ENCODE data around the gene MARVELD1. TPM values are rescaled to one million over a fixed set of nuclear protein-coding genes. Genes with fewer than 3 reads are reported as not detected.

Gene MARVELD1
- total RNA-seq, 1 donor from 2014 or later, result 21.2 TPM

DNA sequence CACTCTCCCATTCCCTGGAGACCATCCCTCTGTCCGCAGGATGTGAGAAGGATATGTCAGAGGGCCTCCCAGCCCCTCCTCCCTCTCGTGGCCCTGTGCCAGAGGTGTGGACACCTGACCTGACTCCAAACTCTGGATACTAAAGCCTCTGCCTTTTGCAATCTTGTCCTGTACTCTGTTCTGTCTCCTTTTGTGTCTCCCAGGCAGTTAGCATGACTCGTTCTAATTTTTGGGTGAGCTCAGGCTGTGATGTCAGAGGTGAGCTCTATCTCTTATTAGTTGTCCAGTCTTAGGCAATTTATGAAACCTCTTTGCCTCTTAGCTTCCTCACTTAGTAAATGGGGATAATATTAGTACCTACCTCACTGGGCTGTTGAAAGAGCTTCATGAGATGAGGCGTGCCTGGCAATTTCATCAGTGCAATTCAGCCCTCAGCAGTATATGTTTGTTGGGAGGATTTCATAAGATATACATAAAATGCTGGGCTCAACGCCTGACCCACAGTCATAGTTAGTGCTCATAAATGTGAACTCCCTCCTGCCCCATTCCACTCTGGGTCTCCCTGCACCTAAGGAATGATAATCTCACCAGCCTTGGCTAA is 10.9 kb downstream of the MARVELD1 start:
- TF ChIP-seq, protein P1, sequence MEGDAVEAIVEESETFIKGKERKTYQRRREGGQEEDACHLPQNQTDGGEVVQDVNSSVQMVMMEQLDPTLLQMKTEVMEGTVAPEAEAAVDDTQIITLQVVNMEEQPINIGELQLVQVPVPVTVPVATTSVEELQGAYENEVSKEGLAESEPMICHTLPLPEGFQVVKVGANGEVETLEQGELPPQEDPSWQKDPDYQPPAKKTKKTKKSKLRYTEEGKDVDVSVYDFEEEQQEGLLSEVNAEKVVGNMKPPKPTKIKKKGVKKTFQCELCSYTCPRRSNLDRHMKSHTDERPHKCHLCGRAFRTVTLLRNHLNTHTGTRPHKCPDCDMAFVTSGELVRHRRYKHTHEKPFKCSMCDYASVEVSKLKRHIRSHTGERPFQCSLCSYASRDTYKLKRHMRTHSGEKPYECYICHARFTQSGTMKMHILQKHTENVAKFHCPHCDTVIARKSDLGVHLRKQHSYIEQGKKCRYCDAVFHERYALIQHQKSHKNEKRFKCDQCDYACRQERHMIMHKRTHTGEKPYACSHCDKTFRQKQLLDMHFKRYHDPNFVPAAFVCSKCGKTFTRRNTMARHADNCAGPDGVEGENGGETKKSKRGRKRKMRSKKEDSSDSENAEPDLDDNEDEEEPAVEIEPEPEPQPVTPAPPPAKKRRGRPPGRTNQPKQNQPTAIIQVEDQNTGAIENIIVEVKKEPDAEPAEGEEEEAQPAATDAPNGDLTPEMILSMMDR (conservative IDR thresholded peaks at IDR 0.05; ENCODE audit: low read depth, low read length), result no peak
- DNase-seq (ENCODE audit: low read depth), result no peak

DNA sequence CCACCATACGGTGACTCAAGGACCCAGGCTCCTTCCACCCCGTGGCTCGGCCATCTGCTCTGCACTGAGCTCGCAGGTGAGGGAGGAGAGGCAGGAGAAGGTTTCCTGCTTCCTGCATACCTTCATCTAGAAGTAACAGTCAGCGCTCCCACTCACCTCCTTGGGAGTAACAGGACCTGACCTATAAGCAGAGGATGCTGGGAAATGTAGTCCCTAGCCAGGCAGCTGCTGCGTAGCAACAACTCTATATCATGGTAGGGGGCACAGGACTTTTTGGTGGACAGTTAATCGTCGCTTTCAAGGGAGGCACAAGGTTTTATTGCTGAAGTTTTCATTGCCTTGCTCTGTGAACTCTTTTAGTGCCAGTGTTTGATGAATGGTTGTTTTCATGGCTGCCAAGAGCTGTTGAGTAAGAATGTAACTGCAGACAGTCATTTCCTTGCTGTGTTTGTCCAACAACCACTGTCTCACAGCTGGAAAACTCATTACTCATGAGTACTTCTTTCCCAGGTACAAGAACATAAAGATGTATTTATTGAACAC is 13.2 kb downstream of the MARVELD1 start:
- DNase-seq (ENCODE audit: low read depth), result peak; percentile 30
- H3K4me3 ChIP-seq (ENCODE audit: low read depth, low read length), result peak overlapping the region; percentile 48
- TF ChIP-seq, protein P1 (conservative IDR thresholded peaks at IDR 0.05; ENCODE audit: low read depth, low read length), result no peak

More for the DNA sequence above, 10.9 kb downstream of the MARVELD1 start:
- H3K4me3 ChIP-seq (ENCODE audit: low read depth, low read length), result no peak overlapping the region

DNA sequence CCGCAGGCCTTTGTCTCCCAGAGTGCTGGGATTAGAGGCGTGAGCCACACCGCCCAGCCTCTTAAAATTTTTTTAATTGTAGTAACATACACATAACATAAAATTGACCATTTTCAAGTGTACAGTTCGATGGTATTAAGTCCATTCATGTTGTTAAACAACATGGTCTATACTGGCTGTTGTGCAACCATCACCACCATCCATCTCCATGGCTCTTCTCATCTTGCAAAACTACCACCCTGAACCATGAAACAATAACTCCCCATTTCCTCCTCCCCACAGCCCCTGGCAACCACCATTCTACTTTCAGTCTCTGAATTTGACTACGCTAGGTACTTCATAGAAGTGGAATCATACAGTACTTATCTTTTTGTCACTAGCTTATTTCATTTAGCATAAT is 15.5 kb downstream of the MARVELD1 start:
- TF ChIP-seq, protein P1 (conservative IDR thresholded peaks at IDR 0.05; ENCODE audit: low read depth, low read length), result no peak
- H3K4me3 ChIP-seq (ENCODE audit: low read depth, low read length), result no peak overlapping the region
- no peak for DNase-seq (ENCODE audit: low read depth)

DNA sequence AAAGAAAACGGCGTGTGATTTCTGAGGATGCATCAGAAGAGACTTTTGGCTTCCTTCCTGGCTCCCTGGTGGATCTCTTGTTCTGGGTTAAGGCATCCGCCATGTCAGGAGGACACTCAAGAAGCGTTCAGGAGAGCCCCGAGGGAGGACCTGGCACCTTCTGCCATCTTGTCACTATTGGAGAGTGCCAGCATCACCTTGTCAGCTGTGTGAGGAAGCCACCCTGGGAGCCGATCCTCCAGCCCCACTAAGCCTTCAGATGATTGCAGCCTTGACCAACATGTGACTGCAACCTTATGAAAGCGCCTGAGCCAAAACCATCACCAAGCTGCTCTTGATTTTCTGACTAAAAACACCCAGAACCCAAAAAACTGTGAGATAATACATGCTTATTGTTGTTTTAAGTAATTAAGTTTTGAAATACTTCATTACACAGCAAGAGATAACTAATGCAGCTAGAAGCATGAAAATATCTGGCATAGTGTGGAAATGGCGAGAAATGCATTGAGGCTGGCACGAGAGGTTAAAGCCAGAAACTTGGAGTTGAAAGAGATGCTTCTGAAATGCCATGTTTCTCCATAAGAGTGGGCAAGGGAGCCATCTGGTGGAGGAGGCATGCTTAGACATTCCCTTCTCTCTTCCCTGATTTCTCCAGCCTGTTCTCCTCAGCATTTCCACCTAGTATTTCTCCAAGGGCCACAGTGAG is 18.0 kb downstream of the MARVELD1 start:
- no peak for DNase-seq (ENCODE audit: low read depth)
- H3K4me3 ChIP-seq (ENCODE audit: low read depth, low read length), result no peak overlapping the region
- TF ChIP-seq, protein P1 (conservative IDR thresholded peaks at IDR 0.05; ENCODE audit: low read depth, low read length), result peak; percentile 98

DNA sequence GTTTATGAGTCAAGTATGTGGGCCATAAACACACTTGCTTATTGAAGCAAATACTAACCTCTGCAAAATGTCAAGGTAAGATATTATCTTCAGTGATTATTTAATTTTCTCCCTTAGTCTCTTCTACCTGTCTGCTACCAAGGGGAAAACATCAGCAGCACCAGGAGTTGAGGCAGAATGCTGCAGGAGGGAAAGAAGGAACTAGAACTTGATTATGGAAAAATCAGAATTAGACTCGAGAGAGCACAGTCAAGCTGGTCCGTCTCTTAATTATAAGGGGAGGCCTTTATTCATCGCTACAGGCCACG is 18.5 kb downstream of the MARVELD1 start:
- TF ChIP-seq, protein P1 (conservative IDR thresholded peaks at IDR 0.05; ENCODE audit: low read depth, low read length), result no peak
- H3K4me3 ChIP-seq (ENCODE audit: low read depth, low read length), result no peak overlapping the region
- DNase-seq (ENCODE audit: low read depth), result no peak

DNA sequence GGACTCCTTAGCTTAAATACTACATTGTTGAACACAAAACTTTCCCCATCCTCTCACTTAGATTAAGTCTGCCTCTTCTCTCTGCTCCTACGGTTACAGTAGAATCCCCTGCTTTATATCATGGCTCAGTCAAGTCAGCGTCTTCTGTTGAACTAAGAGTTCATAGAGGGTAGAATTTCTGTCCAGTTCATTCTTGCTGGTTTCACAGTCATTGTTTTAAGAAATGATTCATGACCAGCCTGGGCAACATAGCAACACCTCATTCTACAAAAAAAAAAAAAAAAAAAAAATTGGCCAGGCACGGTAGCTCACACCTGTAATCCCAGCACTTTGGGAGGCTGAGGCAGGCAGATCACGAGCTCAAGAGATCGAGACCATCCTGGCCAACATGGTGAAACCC is 19.7 kb downstream of the MARVELD1 start:
- no peak for DNase-seq (ENCODE audit: low read depth)
- TF ChIP-seq, protein P1 (conservative IDR thresholded peaks at IDR 0.05; ENCODE audit: low read depth, low read length), result no peak
- H3K4me3 ChIP-seq (ENCODE audit: low read depth, low read length), result no peak overlapping the region

Data from epithelial cell of proximal tubule (primary cell).